Measurements from ENCODE around the gene RPS6KA3. TPM values are rescaled to one million over a fixed set of nuclear protein-coding genes. Genes with fewer than 3 reads are reported as not detected.
"Not testable (repeated sequence)": the region's sequence is repeated elsewhere in the genome, so short reads cannot be mapped to it uniquely, and the experiment has no call there.

RPS6KA3 gene
- polyA plus RNA-seq, 1 donor (not counting 4 experiments of a cell fraction or from before 2014, with no cell fraction given) = 32.1 TPM

DNA sequence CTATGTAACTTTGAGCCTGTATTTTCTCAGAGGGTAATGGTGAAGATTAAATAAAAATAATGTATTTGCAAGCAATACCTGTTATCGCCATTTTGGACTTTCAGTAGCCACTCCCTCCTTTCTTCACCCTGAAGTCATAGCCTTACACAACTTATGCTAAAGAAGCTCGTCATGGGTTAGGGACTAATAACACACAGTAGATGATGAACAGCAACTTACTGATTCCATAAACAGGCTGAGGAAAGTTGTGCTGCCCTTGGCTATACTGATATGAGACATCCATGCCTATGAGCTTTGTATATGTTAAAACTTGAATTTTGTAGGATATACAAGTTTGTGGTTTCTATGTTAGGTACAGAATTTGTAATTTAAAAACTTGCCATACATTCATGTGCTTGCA, 93.4 kb downstream of the RPS6KA3 start:
- no peak for FAIRE-seq
- H3K9ac ChIP-seq (ENCODE audit: control insufficient read depth, extremely low read depth, insufficient read depth, low read length) = no peak overlapping the region
- no peaks in the 10 kb centered on the region for H4K20me1 ChIP-seq (ENCODE audit: control insufficient read depth, extremely low read depth, insufficient read depth, low read length)
- H3K27ac ChIP-seq (ENCODE audit: control insufficient read depth, insufficient read depth, low read length) = no peak overlapping the region
- TF ChIP-seq CTCF (optimal IDR thresholded peaks at IDR 0.05 in 1 of 3, IDR thresholded peaks at IDR 0.05 in 1 of 3, conservative IDR thresholded peaks at IDR 0.05 in 1 of 3; ENCODE audit: extremely low read depth in 1 of 3, insufficient read depth in 2 of 3, low read length in 3 of 3) (no peak), EZH2 (IDR thresholded peaks at IDR 0.05; ENCODE audit: low read length) (no peak)
- H3K9me3 ChIP-seq (ENCODE audit: control insufficient read depth, low read depth, low read length) = no peaks in the 10 kb centered on the region
- H3K27me3 ChIP-seq (ENCODE audit: control insufficient read depth, extremely low read depth, insufficient read depth, low read length) = no peaks in the 10 kb centered on the region
- no peak overlapping the region for H3K4me3 ChIP-seq (ENCODE audit: control insufficient read depth in 2 of 3, extremely low read depth in 1 of 3, insufficient read depth in 2 of 3, low read depth in 1 of 3, low read length in 3 of 3)
- no peaks in the 10 kb centered on the region for H3K79me2 ChIP-seq (ENCODE audit: control insufficient read depth, insufficient read depth, low read length)
- H3K36me3 ChIP-seq (ENCODE audit: control insufficient read depth in 2 of 2, extremely low read depth in 1 of 2, insufficient read depth in 2 of 2, low read length in 2 of 2) = no peaks in the 10 kb centered on the region
- H3K4me1 ChIP-seq (ENCODE audit: control insufficient read depth, extremely low read depth, insufficient read depth, low read length) = no peaks in the 10 kb centered on the region
- DNase-seq (ENCODE audit: low read depth, low spot score) = no peak
- no peak overlapping the region for H3K4me2 ChIP-seq (ENCODE audit: control insufficient read depth, extremely low read depth, insufficient read depth, low read depth, low read length)
- no peak overlapping the region for H2AFZ ChIP-seq (ENCODE audit: control insufficient read depth, low read length)
- H3K9me1 ChIP-seq (ENCODE audit: control insufficient read depth, extremely low read depth, insufficient read depth, low read length) = no peaks in the 10 kb centered on the region
- dilution Hi-C loops (cut with MboI; ENCODE audit: extremely low pct_ligation_motif_present, low sequenced_read_pairs) = no loop called here

DNA sequence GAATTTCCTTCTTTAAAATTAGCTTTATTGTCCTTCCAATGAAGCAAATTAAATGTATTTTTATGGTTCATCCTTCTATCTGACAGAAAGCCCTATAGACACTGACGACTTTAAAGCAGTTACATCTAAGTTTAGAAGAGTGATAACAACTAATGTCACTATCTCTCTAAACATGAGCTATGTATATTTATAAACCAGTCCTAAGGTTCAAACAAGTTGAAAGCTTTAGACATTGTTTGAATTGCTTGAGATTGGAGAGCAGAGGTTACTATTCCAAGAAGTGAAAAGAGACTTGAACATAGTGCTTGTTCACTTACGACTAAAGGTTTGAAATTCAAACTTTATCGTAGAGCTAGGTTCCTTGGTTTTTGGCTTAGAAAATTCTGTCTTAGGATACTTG, 94.8 kb downstream of the RPS6KA3 start:
- FAIRE-seq (no peak), DNase-seq (ENCODE audit: low read depth, low spot score) (no peak)
- Histone ChIP-seq H3K79me2 (ENCODE audit: control insufficient read depth, insufficient read depth, low read length) (no peaks in the 10 kb centered on the region), H3K36me3 (ENCODE audit: control insufficient read depth in 2 of 2, extremely low read depth in 1 of 2, insufficient read depth in 2 of 2, low read length in 2 of 2) (no peaks in the 10 kb centered on the region), H3K4me2 (ENCODE audit: control insufficient read depth, extremely low read depth, insufficient read depth, low read depth, low read length) (no peak overlapping the region), H3K27me3 (ENCODE audit: control insufficient read depth, extremely low read depth, insufficient read depth, low read length) (no peaks in the 10 kb centered on the region), H3K4me3 (ENCODE audit: control insufficient read depth in 2 of 3, extremely low read depth in 1 of 3, insufficient read depth in 2 of 3, low read depth in 1 of 3, low read length in 3 of 3) (no peak overlapping the region), H3K9ac (ENCODE audit: control insufficient read depth, extremely low read depth, insufficient read depth, low read length) (no peak overlapping the region), H4K20me1 (ENCODE audit: control insufficient read depth, extremely low read depth, insufficient read depth, low read length) (no peaks in the 10 kb centered on the region), H3K27ac (ENCODE audit: control insufficient read depth, insufficient read depth, low read length) (no peak overlapping the region), H3K9me1 (ENCODE audit: control insufficient read depth, extremely low read depth, insufficient read depth, low read length) (no peaks in the 10 kb centered on the region), H2AFZ (ENCODE audit: control insufficient read depth, low read length) (no peak overlapping the region), H3K4me1 (ENCODE audit: control insufficient read depth, extremely low read depth, insufficient read depth, low read length) (no peaks in the 10 kb centered on the region), H3K9me3 (ENCODE audit: control insufficient read depth, low read depth, low read length) (no peaks in the 10 kb centered on the region)
- TF ChIP-seq CTCF (optimal IDR thresholded peaks at IDR 0.05 in 1 of 3, IDR thresholded peaks at IDR 0.05 in 1 of 3, conservative IDR thresholded peaks at IDR 0.05 in 1 of 3; ENCODE audit: extremely low read depth in 1 of 3, insufficient read depth in 2 of 3, low read length in 3 of 3) (no peak), EZH2 (IDR thresholded peaks at IDR 0.05; ENCODE audit: low read length) (no peak)
- dilution Hi-C loops (cut with MboI; ENCODE audit: extremely low pct_ligation_motif_present, low sequenced_read_pairs) = no loop called here

DNA sequence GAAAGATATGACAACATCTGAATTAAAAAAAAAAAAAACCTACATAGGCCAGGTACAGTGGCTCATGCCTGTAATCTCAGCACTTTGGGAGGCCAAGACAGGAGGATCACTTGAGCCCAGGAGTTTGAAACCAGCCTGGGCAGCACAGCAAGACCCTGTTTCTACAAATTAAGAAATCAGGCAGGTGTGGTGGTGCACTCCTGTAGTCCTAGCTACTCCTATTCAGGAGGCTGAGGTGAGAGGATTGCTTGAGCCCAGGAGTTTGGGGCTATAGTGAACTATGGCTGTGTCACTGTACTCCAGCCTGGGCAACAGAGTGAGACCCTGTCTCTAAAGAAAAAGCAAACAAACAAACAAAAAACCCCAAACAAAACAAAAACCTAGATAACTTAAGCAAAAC, 104.2 kb downstream of the RPS6KA3 start:
- H3K4me1 ChIP-seq (ENCODE audit: control insufficient read depth, extremely low read depth, insufficient read depth, low read length); H3K27me3 ChIP-seq (ENCODE audit: control insufficient read depth, extremely low read depth, insufficient read depth, low read length); H4K20me1 ChIP-seq (ENCODE audit: control insufficient read depth, extremely low read depth, insufficient read depth, low read length); H2AFZ ChIP-seq (ENCODE audit: control insufficient read depth, low read length); H3K4me2 ChIP-seq (ENCODE audit: control insufficient read depth, extremely low read depth, insufficient read depth, low read depth, low read length); H3K27ac ChIP-seq (ENCODE audit: control insufficient read depth, insufficient read depth, low read length); DNase-seq (ENCODE audit: low read depth, low spot score); H3K36me3 ChIP-seq (ENCODE audit: control insufficient read depth in 2 of 2, extremely low read depth in 1 of 2, insufficient read depth in 2 of 2, low read length in 2 of 2); H3K9me1 ChIP-seq (ENCODE audit: control insufficient read depth, extremely low read depth, insufficient read depth, low read length); H3K9me3 ChIP-seq (ENCODE audit: control insufficient read depth, low read depth, low read length); H3K4me3 ChIP-seq (ENCODE audit: control insufficient read depth in 2 of 3, extremely low read depth in 1 of 3, insufficient read depth in 2 of 3, low read depth in 1 of 3, low read length in 3 of 3); FAIRE-seq; H3K79me2 ChIP-seq (ENCODE audit: control insufficient read depth, insufficient read depth, low read length); dilution Hi-C loops (cut with MboI; ENCODE audit: extremely low pct_ligation_motif_present, low sequenced_read_pairs); H3K9ac ChIP-seq (ENCODE audit: control insufficient read depth, extremely low read depth, insufficient read depth, low read length): not testable (repeated sequence)

All from keratinocyte (primary cell).